Measurements from ENCODE around the gene CECR2. TPM values are rescaled to one million over a fixed set of nuclear protein-coding genes. Genes with fewer than 3 reads are reported as not detected.

CECR2 gene
- total RNA-seq, 3 donors from 2014 or later (not counting 1 experiment from before 2014, with no cell fraction given) = 0.02 to 0.45 TPM; not detected in 1

DNA sequence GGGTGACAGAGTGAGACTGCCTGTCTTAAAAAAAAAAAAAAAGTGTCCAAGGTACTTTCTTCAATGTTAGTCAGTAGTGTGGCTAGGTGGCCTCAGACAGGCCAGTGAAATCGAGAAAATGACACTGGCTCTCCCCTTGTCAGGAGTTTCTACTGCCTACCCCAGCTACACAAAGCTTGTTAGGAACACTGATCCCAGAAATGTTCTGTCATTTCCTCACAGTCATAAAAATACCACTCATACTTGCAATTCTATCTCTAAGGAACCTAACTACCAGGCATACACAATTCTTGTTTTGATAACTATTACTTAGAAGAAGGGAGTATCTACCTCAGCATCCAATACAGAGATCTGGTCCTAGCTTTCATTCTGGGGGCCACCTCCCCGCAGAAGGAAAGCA lies 228.0 kb downstream of the CECR2 start:
- Histone ChIP-seq H3K4me1 (ENCODE audit: control insufficient read depth, insufficient read depth, low read length) (no peaks in the 10 kb centered on the region), H3K27ac (ENCODE audit: low read length) (no peak overlapping the region), H3K36me3 (ENCODE audit: control insufficient read depth, insufficient read depth, low read length) (peaks cover 71% of the 10 kb centered on the region), H3K4me3 (ENCODE audit: low read length) (no peak overlapping the region), H3K9me3 (ENCODE audit: control insufficient read depth, insufficient read depth, low read length) (no peaks in the 10 kb centered on the region), H3K27me3 (ENCODE audit: control insufficient read depth, insufficient read depth, low read length) (no peaks in the 10 kb centered on the region)
- no peak overlapping the region for H3K4me3 Mint-ChIP-seq
- ATAC-seq (no peak), DNase-seq (no peak)
- 90% methylated on average over 2 of the region's 2 CpGs for WGBS (ENCODE audit: insufficient coverage)
- peaks cover 22% of the 10 kb centered on the region for H3K36me3 Mint-ChIP-seq
- H3K4me1 Mint-ChIP-seq = peaks cover 0 to 4% of the 10 kb centered on the region in 2 donors
- H3K27ac Mint-ChIP-seq = no peak overlapping the region
- intact Hi-C loops (cut with micrococcal nuclease) = no loop called here
- TF ChIP-seq, protein P1, sequence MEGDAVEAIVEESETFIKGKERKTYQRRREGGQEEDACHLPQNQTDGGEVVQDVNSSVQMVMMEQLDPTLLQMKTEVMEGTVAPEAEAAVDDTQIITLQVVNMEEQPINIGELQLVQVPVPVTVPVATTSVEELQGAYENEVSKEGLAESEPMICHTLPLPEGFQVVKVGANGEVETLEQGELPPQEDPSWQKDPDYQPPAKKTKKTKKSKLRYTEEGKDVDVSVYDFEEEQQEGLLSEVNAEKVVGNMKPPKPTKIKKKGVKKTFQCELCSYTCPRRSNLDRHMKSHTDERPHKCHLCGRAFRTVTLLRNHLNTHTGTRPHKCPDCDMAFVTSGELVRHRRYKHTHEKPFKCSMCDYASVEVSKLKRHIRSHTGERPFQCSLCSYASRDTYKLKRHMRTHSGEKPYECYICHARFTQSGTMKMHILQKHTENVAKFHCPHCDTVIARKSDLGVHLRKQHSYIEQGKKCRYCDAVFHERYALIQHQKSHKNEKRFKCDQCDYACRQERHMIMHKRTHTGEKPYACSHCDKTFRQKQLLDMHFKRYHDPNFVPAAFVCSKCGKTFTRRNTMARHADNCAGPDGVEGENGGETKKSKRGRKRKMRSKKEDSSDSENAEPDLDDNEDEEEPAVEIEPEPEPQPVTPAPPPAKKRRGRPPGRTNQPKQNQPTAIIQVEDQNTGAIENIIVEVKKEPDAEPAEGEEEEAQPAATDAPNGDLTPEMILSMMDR (IDR thresholded peaks at IDR 0.05) = no peak
- no peaks in the 10 kb centered on the region for H3K9me3 Mint-ChIP-seq
- no peaks in the 10 kb centered on the region for H3K27me3 Mint-ChIP-seq (ENCODE audit: low read depth in 2 of 2)

DNA sequence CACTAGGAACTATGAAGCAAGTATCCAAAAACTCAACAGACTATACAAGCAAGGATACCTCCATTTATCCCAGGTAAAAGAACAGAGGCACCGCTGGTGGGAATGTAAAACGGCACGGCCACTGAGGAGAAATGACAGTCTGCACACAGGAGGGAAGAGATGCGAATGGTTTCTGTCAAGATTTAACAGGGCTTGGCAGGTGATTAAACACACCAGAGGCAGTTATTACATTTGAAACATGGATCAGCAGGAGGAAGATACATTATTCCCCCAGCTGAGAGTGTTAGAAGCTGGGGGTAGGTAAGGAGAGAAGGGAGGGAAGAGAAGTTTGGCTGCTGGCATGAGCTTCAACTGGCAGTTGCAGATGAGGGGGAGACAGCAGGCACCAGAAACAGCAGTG lies 229.1 kb downstream of the CECR2 start:
- no peak overlapping the region for H3K27ac Mint-ChIP-seq

DNA sequence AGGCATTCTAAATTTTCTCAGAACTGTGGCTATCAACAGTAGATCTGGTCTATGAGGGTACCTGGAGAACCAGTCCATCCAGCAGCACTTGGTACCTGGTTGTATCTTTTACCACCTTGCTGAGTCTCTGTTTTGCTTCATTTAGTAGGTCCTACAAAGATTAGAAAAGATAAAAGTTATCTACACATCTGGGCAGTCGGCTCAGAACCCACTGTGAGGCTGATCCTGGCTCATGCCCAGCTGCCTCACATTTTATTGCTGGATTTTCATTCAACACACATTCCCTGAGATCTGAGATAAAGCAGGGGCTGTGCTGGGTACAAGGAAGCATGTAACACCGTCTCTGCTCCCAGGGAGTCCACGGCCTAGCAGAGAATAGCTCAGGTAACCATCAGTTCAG lies 231.8 kb downstream of the CECR2 start:
- Histone ChIP-seq H3K27me3 (ENCODE audit: control insufficient read depth, insufficient read depth, low read length) (no peaks in the 10 kb centered on the region), H3K36me3 (ENCODE audit: control insufficient read depth, insufficient read depth, low read length) (peaks cover 52% of the 10 kb centered on the region), H3K4me1 (ENCODE audit: control insufficient read depth, insufficient read depth, low read length) (no peaks in the 10 kb centered on the region), H3K9me3 (ENCODE audit: control insufficient read depth, insufficient read depth, low read length) (no peaks in the 10 kb centered on the region), H3K27ac (ENCODE audit: low read length) (no peak overlapping the region), H3K4me3 (ENCODE audit: low read length) (no peak overlapping the region)
- Mint-ChIP-seq H3K4me1 (peaks cover 0 to 4% of the 10 kb centered on the region in 2 donors), H3K36me3 (peaks cover 14% of the 10 kb centered on the region), H3K27ac (peak overlapping the region in 1 of 2 donors; percentile 15), H3K27me3 (ENCODE audit: low read depth in 2 of 2) (no peaks in the 10 kb centered on the region), H3K4me3 (no peak overlapping the region), H3K9me3 (no peaks in the 10 kb centered on the region)
- WGBS (ENCODE audit: insufficient coverage) = 93% methylated on average over 3 of the region's 3 CpGs
- DNase-seq = no peak
- intact Hi-C loops (cut with micrococcal nuclease) = no loop called here
- ATAC-seq = no peak
- TF ChIP-seq, protein P1 (IDR thresholded peaks at IDR 0.05) = no peak

More for the DNA sequence above, 229.1 kb downstream of the CECR2 start:
- DNase-seq = no peak
- ATAC-seq = no peak
- TF ChIP-seq, protein P1 (IDR thresholded peaks at IDR 0.05) = no peak
- Mint-ChIP-seq H3K9me3 (no peaks in the 10 kb centered on the region), H3K27me3 (ENCODE audit: low read depth in 2 of 2) (no peaks in the 10 kb centered on the region), H3K4me3 (no peak overlapping the region), H3K36me3 (peaks cover 22% of the 10 kb centered on the region), H3K4me1 (peaks cover 0 to 4% of the 10 kb centered on the region in 2 donors)
- H3K4me3 ChIP-seq (ENCODE audit: low read length) = no peak overlapping the region
- 96% methylated on average over 4 of the region's 4 CpGs for WGBS (ENCODE audit: insufficient coverage)
- no peak overlapping the region for H3K27ac ChIP-seq (ENCODE audit: low read length)
- no peaks in the 10 kb centered on the region for H3K9me3 ChIP-seq (ENCODE audit: control insufficient read depth, insufficient read depth, low read length)
- no peaks in the 10 kb centered on the region for H3K27me3 ChIP-seq (ENCODE audit: control insufficient read depth, insufficient read depth, low read length)
- intact Hi-C loops (cut with micrococcal nuclease) = no loop called here
- H3K36me3 ChIP-seq (ENCODE audit: control insufficient read depth, insufficient read depth, low read length) = peaks cover 63% of the 10 kb centered on the region
- no peaks in the 10 kb centered on the region for H3K4me1 ChIP-seq (ENCODE audit: control insufficient read depth, insufficient read depth, low read length)

DNA sequence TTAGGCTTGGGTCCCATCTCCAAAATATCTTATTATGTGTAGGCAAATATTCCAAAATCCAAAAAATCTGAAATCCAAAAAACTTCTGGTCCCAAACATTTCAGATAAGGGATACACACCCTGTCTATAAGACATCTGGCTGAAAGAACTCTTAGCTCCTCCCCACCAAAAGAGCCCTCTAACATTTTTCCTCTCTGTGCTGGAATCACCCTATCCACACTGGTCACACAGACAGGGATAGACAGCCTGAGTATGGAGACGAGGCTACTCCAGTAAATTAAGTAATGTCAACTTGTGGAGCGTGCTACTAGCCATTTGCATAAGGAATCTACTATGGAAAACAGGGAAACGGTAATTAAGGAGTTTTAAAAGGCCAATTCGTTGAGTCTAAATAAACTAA lies 234.4 kb downstream of the CECR2 start:
- peaks cover 6% of the 10 kb centered on the region for H3K36me3 Mint-ChIP-seq
- DNase-seq (no peak), ATAC-seq (no peak)
- Histone ChIP-seq H3K27ac (ENCODE audit: low read length) (no peak overlapping the region), H3K36me3 (ENCODE audit: control insufficient read depth, insufficient read depth, low read length) (peaks cover 44% of the 10 kb centered on the region), H3K4me3 (ENCODE audit: low read length) (no peak overlapping the region), H3K9me3 (ENCODE audit: control insufficient read depth, insufficient read depth, low read length) (no peaks in the 10 kb centered on the region), H3K4me1 (ENCODE audit: control insufficient read depth, insufficient read depth, low read length) (no peaks in the 10 kb centered on the region), H3K27me3 (ENCODE audit: control insufficient read depth, insufficient read depth, low read length) (no peaks in the 10 kb centered on the region)
- TF ChIP-seq, protein P1 (IDR thresholded peaks at IDR 0.05) = no peak
- no peaks in the 10 kb centered on the region for H3K4me1 Mint-ChIP-seq
- H3K27me3 Mint-ChIP-seq (ENCODE audit: low read depth in 2 of 2) = no peaks in the 10 kb centered on the region
- H3K27ac Mint-ChIP-seq = no peak overlapping the region
- H3K9me3 Mint-ChIP-seq = no peaks in the 10 kb centered on the region
- 95% methylated on average over 4 of the region's 4 CpGs for WGBS (ENCODE audit: insufficient coverage)
- no peak overlapping the region for H3K4me3 Mint-ChIP-seq
- intact Hi-C loops (cut with micrococcal nuclease) = no loop called here
